K562 (cell line): ENCODE data around the gene CENPX. TPM values are rescaled to one million over a fixed set of nuclear protein-coding genes. Genes with fewer than 3 reads are reported as not detected.

ENCODE experiments used
- HDAC8 ChIP-seq: fragments of 450-650 bp; IDR thresholded peaks from 2 replicates; pipeline ENCODE4 v1.6.1; 2016; ENCODE audit warnings: mild to moderate bottlenecking, missing genetic modification characterization, moderate library complexity, missing compliant biosample characterization
- SMARCA4 ChIP-seq: fragments of 450-650 bp; IDR thresholded peaks from 2 replicates; pipeline ENCODE4 v1.6.1; 2016
- SOX6 ChIP-seq: fragments of 450-650 bp; IDR thresholded peaks from 2 replicates; pipeline ENCODE4 v1.6.1; 2014; ENCODE audit warnings: mild to moderate bottlenecking
- SP2 ChIP-seq: IDR thresholded peaks from 2 replicates; pipeline ENCODE4 v1.6.1; 2011; ENCODE audit warnings: mild to moderate bottlenecking, low read depth, low read length, moderate library complexity; ENCODE audit not compliant: poor library complexity, severe bottlenecking; ENCODE audit errors: extremely low read depth
- polyA plus RNA-seq, 8 experiments: library from polyadenylated mRNA; depleted of rRNA in 4 of 8; stranded (reverse) in 5 of 8; unstranded in 3 of 8; fragments of >200 nt; fragmentation: Nextera tagmentation in 2 of 8; fragmentation: Illumina TruSeq in 1 of 8; extraction: Ambion mirVana in 2 of 8; extraction: Trizol in 1 of 8; gene quantifications; 2 replicates each; pipeline versions ENCODE4 v1.2.1 to v1.2.3, GENCODE V29; 2011 to 2014; ENCODE audit warnings: inconsistent platforms in 1 of 8, missing spikeins in 1 of 8
- total RNA-seq, 7 experiments: library from RNA; depleted of rRNA in 6 of 7; stranded (reverse); fragments of >200 nt in 6 of 7; fragmentation: Illumina TruSeq in 2 of 7; extraction: Trizol in 2 of 7; gene quantifications; 2 replicates each; pipeline versions ENCODE4 v1.2.1 to v1.2.3, GENCODE V29; 2011 to 2021; ENCODE audit warnings: low replicate concordance in 1 of 7
- TF ChIP-seq, protein P1 (sequence below): fragments of 450-650 bp; IDR thresholded peaks from 2 replicates; pipeline ENCODE4 v1.7.1; 2018; ENCODE audit warnings: mild to moderate bottlenecking, low read depth; ENCODE audit not compliant: partially characterized antibody
- TF ChIP-seq, protein P2 (sequence below): fragments of 450-650 bp; conservative IDR thresholded peaks from 2 replicates; pipeline ENCODE4 v1.6.1; 2016; ENCODE audit warnings: missing genetic modification characterization, low read depth, mild to moderate bottlenecking, missing compliant biosample characterization, moderate library complexity

The CENPX gene
- total and polyA plus RNA-seq, 9 of the 15 experiments (the other 6 are each of a cell fraction or from before 2014, with no cell fraction given) = 32.7 to 352 (median 127) TPM

DNA sequence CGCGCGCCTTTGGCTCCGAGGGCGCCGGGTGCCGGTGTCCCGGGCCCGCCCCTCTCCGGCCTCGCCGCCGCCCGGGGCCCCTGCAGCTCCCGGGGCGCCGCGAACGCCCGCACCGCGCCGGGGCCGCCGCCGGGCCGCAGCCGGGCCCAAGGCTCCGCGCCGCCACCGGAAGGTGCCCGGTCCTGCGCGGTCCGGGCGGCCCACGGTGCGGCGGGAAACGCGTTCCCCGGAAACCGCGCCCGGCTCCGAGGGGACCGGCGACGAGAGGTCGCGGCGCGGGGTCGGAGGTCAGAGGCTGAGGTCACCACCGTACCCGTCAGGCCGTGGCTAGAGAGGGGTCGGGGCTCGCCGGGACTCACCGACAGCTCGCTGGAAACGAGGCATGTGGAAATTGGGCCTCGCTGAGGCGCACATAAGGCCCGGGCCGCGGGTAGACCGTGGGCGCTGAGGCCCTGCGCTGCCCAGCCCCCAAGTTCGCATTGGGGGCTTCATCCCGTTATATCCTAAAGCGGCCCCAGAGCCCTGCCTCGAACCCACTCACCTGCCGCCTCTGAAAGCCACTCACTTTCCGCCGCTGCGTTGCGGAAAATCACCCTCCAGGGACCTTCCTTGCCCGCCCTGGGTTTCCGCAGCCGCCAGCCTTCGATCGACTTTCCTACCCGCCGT lies 43.1 kb upstream of the CENPX start, which contains the start of gene DUS1L (continued):
- TF ChIP-seq, protein P1, sequence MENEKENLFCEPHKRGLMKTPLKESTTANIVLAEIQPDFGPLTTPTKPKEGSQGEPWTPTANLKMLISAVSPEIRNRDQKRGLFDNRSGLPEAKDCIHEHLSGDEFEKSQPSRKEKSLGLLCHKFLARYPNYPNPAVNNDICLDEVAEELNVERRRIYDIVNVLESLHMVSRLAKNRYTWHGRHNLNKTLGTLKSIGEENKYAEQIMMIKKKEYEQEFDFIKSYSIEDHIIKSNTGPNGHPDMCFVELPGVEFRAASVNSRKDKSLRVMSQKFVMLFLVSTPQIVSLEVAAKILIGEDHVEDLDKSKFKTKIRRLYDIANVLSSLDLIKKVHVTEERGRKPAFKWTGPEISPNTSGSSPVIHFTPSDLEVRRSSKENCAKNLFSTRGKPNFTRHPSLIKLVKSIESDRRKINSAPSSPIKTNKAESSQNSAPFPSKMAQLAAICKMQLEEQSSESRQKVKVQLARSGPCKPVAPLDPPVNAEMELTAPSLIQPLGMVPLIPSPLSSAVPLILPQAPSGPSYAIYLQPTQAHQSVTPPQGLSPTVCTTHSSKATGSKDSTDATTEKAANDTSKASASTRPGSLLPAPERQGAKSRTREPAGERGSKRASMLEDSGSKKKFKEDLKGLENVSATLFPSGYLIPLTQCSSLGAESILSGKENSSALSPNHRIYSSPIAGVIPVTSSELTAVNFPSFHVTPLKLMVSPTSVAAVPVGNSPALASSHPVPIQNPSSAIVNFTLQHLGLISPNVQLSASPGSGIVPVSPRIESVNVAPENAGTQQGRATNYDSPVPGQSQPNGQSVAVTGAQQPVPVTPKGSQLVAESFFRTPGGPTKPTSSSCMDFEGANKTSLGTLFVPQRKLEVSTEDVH = no peak
- TF ChIP-seq SMARCA4 = no peak
- no peak for TF ChIP-seq SP2
- TF ChIP-seq SOX6 = peak; percentile 59; the same call in 1 of the 2 replicates
- peak; percentile 90 for TF ChIP-seq HDAC8 (tag)
- TF ChIP-seq, protein P2, sequence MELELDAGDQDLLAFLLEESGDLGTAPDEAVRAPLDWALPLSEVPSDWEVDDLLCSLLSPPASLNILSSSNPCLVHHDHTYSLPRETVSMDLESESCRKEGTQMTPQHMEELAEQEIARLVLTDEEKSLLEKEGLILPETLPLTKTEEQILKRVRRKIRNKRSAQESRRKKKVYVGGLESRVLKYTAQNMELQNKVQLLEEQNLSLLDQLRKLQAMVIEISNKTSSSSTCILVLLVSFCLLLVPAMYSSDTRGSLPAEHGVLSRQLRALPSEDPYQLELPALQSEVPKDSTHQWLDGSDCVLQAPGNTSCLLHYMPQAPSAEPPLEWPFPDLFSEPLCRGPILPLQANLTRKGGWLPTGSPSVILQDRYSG (tag) = no peak
